Forelimb muscle (tissue), 1 donor: ENCODE measurements around the gene DNAH6. TPM values are rescaled to one million over a fixed set of nuclear protein-coding genes. Genes with fewer than 3 reads are reported as not detected.

Experiments
- DNase-seq: peaks from one replicate; pipeline ENCODE4 v3.0.0-alpha.2; 2013; ENCODE audit warnings: low read depth
- polyA plus RNA-seq: library from polyadenylated mRNA; unstranded; fragments of 120-200 nt; gene quantifications from one replicate; pipeline ENCODE4 v1.2.1, GENCODE V29; 2013; ENCODE audit not compliant: insufficient read length

DNAH6 gene
- polyA plus RNA-seq, 1 donor, result 0.10 TPM

GRCh38 chr2:84697895-84698294 lies 181.6 kb downstream of the DNAH6 start:
- no peak for DNase-seq

- no peak for DNase-seq
These were observed 183.7 kb downstream of the DNAH6 start for GRCh38 chr2:84700006-84700405.

- no peak for DNase-seq
These were observed 185.6 kb downstream of the DNAH6 start for GRCh38 chr2:84701880-84702279.

- no peak for DNase-seq
These were observed 186.6 kb downstream of the DNAH6 start for GRCh38 chr2:84702941-84703340.

GRCh38 chr2:84703831-84704230 lies 187.5 kb downstream of the DNAH6 start:
- DNase-seq, result no peak

GRCh38 chr2:84704505-84705244 lies 188.4 kb downstream of the DNAH6 start:
- DNase-seq, result no peak

- DNase-seq, result no peak
These were observed 189.6 kb downstream of the DNAH6 start for GRCh38 chr2:84705858-84706257.

- no peak for DNase-seq
These were observed 192.1 kb downstream of the DNAH6 start for GRCh38 chr2:84708442-84708841.

GRCh38 chr2:84711651-84712050 lies 195.4 kb downstream of the DNAH6 start:
- DNase-seq, result no peak

GRCh38 chr2:84713441-84713840 lies 197.1 kb downstream of the DNAH6 start:
- no peak for DNase-seq

- DNase-seq, result no peak
These were observed 200.3 kb downstream of the DNAH6 start for GRCh38 chr2:84716564-84716963.

GRCh38 chr2:84717302-84717701 lies 201.0 kb downstream of the DNAH6 start:
- DNase-seq, result no peak

GRCh38 chr2:84719434-84719833 lies 203.1 kb downstream of the DNAH6 start:
- DNase-seq, result no peak

GRCh38 chr2:84723831-84724230 lies 207.5 kb downstream of the DNAH6 start:
- no peak for DNase-seq

- DNase-seq, result no peak
These were observed 209.4 kb downstream of the DNAH6 start for GRCh38 chr2:84725717-84726116.

GRCh38 chr2:84727315-84727714 lies 211.0 kb downstream of the DNAH6 start:
- no peak for DNase-seq

GRCh38 chr2:84729224-84729623 lies 212.9 kb downstream of the DNAH6 start:
- DNase-seq, result no peak

GRCh38 chr2:84731185-84731584 lies 214.9 kb downstream of the DNAH6 start:
- DNase-seq, result no peak

- no peak for DNase-seq
These were observed 216.8 kb downstream of the DNAH6 start for GRCh38 chr2:84732897-84733778.

GRCh38 chr2:84735389-84735788 lies 219.1 kb downstream of the DNAH6 start:
- DNase-seq, result no peak

- no peak for DNase-seq
These were observed 225.0 kb downstream of the DNAH6 start for GRCh38 chr2:84741182-84741822.

GRCh38 chr2:84748341-84748740 lies 232.0 kb downstream of the DNAH6 start:
- no peak for DNase-seq
